Bladder microvascular endothelial cell (primary cell): ENCODE data around the gene BCL3. TPM values are rescaled to one million over a fixed set of nuclear protein-coding genes. Genes with fewer than 3 reads are reported as not detected.

Experiments used
- total RNA-seq: library from RNA; depleted of rRNA; stranded (reverse); fragments of >200 nt; gene quantifications from 2 replicates; pipeline ENCODE4 v1.2.3, GENCODE V29; 2014

BCL3 gene
- total RNA-seq: 4.0 and 6.7 TPM in 2 replicates

DNA sequence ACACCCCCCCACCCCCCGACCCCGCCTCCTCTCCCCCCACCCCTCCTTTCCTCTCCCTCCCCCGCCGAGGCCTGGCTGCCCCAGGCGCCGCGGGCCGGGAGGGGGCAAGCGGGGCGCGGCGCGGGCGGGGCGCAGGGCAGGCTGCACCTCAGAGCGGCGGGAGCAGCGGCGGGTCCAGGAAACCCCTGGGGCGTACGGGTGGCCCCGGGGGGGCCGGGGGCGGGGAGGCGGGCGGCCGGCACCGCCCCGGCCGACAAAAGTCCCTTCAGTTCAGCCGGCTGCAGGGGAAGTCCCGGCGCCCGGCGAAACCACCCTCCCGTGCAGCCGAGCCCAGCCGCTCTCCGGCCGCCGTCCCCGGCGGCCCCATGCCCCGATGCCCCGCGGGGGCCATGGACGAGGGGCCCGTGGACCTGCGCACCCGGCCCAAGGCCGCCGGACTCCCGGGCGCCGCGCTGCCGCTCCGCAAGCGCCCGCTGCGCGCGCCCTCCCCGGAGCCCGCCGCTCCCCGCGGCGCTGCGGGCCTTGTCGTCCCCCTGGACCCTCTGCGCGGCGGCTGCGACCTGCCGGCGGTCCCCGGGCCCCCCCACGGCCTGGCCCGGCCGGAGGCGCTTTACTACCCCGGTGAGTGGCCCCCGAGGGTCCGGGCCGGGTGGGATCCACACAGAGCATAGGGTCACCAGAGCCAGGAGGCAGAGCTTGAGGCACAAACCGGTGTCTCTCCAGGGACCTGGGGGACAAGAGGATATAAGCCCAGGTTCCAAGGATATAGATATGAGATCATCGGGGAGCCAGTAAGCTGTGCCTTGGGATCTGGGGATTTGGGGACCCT, at the start of gene BCL3:
TSS of gene BCL3 (plus strand) at position 283 of the 829 bp plus-strand sequence. CDS start at position 366, 83 bp downstream.

DNA sequence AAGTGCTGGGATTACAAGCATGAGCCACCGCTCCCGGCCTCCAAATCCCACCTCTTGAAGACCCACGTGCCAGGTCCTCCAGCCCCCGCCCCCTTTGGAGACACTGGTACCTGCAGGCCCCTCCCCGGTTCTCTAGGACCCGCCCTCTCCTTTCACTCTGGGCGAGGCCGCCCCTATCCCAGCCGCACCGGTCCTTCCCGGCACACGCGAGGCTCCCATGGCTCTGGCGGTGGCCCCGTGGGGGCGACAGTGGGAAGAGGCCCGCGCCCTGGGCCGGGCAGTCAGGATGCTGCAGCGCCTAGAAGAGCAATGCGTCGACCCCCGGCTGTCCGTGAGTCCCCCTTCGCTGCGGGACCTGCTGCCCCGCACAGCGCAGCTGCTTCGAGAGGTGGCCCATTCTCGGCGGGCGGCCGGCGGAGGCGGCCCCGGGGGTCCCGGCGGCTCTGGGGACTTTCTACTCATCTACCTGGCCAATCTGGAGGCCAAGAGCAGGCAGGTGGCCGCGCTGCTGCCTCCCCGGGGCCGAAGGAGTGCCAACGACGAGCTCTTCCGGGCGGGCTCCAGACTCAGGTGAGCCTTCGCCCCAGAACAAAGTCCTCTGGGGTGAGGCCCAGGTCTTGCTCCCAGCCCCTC, 29.3 kb downstream of the BCL3 start, which contains the start of gene CBLC:
TSS of gene CBLC (plus strand) at position 176 of the 633 bp plus-strand sequence. CDS start at position 218, 42 bp downstream.

GRCh38 chr19:44808463-44809371, 60.2 kb downstream of the BCL3 start, which contains the start of gene BCAM:
Gene BCAM (plus strand): TSS chr19:44809103. CDS start chr19:44809125, 22 bp downstream.

Other genes with a start within 250 kb of the BCL3 start
- 4.4 and 7.9 TPM in 2 replicates for gene ZNF180, start 248.2 kb upstream of the BCL3 start, total RNA-seq
- gene CEACAM20, start 219.0 kb upstream of the BCL3 start, total RNA-seq: not detected in 2 replicates
- gene IGSF23, start 135.1 kb upstream of the BCL3 start, total RNA-seq: 0.38 TPM in 1 of 2 replicates, not detected in the other
- 50.2 and 262 TPM in 2 replicates for gene PVR, start 104.8 kb upstream of the BCL3 start, total RNA-seq
- 0.49 and 3.7 TPM in 2 replicates for gene CEACAM19, start 77.2 kb upstream of the BCL3 start, total RNA-seq
- 0.16 TPM in 1 of 2 replicates, not detected in the other for gene CEACAM16, start 49.6 kb upstream of the BCL3 start, total RNA-seq
- gene CBLC, start 29.2 kb downstream of the BCL3 start, total RNA-seq: 0.06 TPM in 1 of 2 replicates, not detected in the other
- gene BCAM, start 60.4 kb downstream of the BCL3 start, total RNA-seq: 24.4 and 65.4 TPM in 2 replicates
- gene NECTIN2, start 97.6 kb downstream of the BCL3 start, total RNA-seq: 115 and 167 TPM in 2 replicates
- gene TOMM40, start 142.5 kb downstream of the BCL3 start, total RNA-seq: 40.5 and 54.6 TPM in 2 replicates
- gene APOE, start 157.1 kb downstream of the BCL3 start, total RNA-seq: 2.4 and 3.8 TPM in 2 replicates
- gene APOC1, start 165.9 kb downstream of the BCL3 start, total RNA-seq: 0.31 and 1.5 TPM in 2 replicates
- gene APOC4, start 193.5 kb downstream of the BCL3 start, total RNA-seq: not detected in 2 replicates
- not detected in 2 replicates for gene APOC2, start 197.3 kb downstream of the BCL3 start, total RNA-seq
- gene CLPTM1, start 206.7 kb downstream of the BCL3 start, total RNA-seq: 30.1 and 60.6 TPM in 2 replicates